HepG2 (cell line): ENCODE data around the gene CAMK2G. TPM values are rescaled to one million over a fixed set of nuclear protein-coding genes. Genes with fewer than 3 reads are reported as not detected.

Experiments used
- DNMT3B ChIP-seq: conservative IDR thresholded peaks from 2 replicates; pipeline ENCODE4 v1.6.1; 2016; ENCODE audit warnings: missing biosample characterization, control low read depth
- GTF3A ChIP-seq: sonication (generic); formaldehyde crosslinking; conservative IDR thresholded peaks from 2 replicates; pipeline ENCODE4 v1.4.0; 2020; ENCODE audit warnings: mild to moderate bottlenecking, missing genetic modification reagents
- KLF16 ChIP-seq, 2 experiments: sonication (generic) in 1 of 2; formaldehyde crosslinking in 1 of 2; IDR thresholded peaks; 2 replicates each; pipeline versions ENCODE4 v1.6.1 to v1.8.0; 2016 to 2023; ENCODE audit warnings: missing genetic modification reagents in 2 of 2, missing compliant biosample characterization in 1 of 2
- MBNL3 ChIP-seq: fragments of 250-450 bp; sonication (Bioruptor Pico); conservative IDR thresholded peaks from 2 replicates; pipeline ENCODE4 v1.8.0; 2022; ENCODE audit warnings: mild to moderate bottlenecking, inconsistent platforms
- NFIB ChIP-seq: sonication (generic); formaldehyde crosslinking; IDR thresholded peaks from 2 replicates; pipeline ENCODE4 v1.9.0; 2021; ENCODE audit warnings: missing genetic modification reagents, mild to moderate bottlenecking, borderline replicate concordance
- NR2F1 ChIP-seq, 2 experiments: fragments of 450-650 bp in 1 of 2; formaldehyde crosslinking in 1 of 2; IDR thresholded peaks; 2 replicates each; pipeline versions ENCODE4 v1.5.0 to v1.6.1; 2016 to 2020; ENCODE audit warnings: mild to moderate bottlenecking in 1 of 2, missing compliant biosample characterization in 1 of 2, missing genetic modification reagents in 1 of 2, moderate library complexity in 1 of 2
- PAWR ChIP-seq: sonication (generic); formaldehyde crosslinking; IDR thresholded peaks from 2 replicates; pipeline ENCODE4 v1.4.0; 2020; ENCODE audit warnings: missing genetic modification reagents, mild to moderate bottlenecking, borderline replicate concordance
- SPEN ChIP-seq: sonication (generic); formaldehyde crosslinking; IDR thresholded peaks from 2 replicates; pipeline ENCODE4 v1.5.1; 2020; ENCODE audit warnings: low read depth, mild to moderate bottlenecking, missing genetic modification reagents
- SRF ChIP-seq: IDR thresholded peaks from 2 replicates; pipeline ENCODE4 v1.6.1; 2011; ENCODE audit warnings: mild to moderate bottlenecking, low read depth, low read length, moderate library complexity
- THAP11 ChIP-seq: IDR thresholded peaks from 2 replicates; pipeline ENCODE4 v1.6.1; 2016; ENCODE audit warnings: missing biosample characterization, missing genetic modification reagents
- TP53 ChIP-seq: sonication (generic); formaldehyde crosslinking; conservative IDR thresholded peaks from 2 replicates; pipeline ENCODE4 v1.4.0; 2020; ENCODE audit warnings: missing genetic modification reagents
- YEATS4 ChIP-seq: sonication (generic); formaldehyde crosslinking; IDR thresholded peaks from 2 replicates; pipeline ENCODE4 v1.4.0; 2020; ENCODE audit warnings: missing genetic modification reagents, borderline replicate concordance
- ZFP1 ChIP-seq: IDR thresholded peaks from 2 replicates; pipeline ENCODE4 v1.6.1; 2016
- ZNF121 ChIP-seq: sonication (generic); formaldehyde crosslinking; IDR thresholded peaks from 2 replicates; pipeline ENCODE4 v1.5.0; 2020; ENCODE audit warnings: mild to moderate bottlenecking, missing genetic modification reagents
- ZNF343 ChIP-seq: sonication (generic); formaldehyde crosslinking; IDR thresholded peaks from 2 replicates; pipeline ENCODE4 v1.4.0; 2020; ENCODE audit warnings: mild to moderate bottlenecking, missing genetic modification reagents
- ZNF652 ChIP-seq: IDR thresholded peaks from 2 replicates; pipeline ENCODE4 v1.6.1; 2016; ENCODE audit warnings: low read depth, borderline replicate concordance
- polyA plus RNA-seq, 8 experiments: library from polyadenylated mRNA; depleted of rRNA in 3 of 8; stranded (reverse) in 7 of 8; unstranded in 1 of 8; fragments of >200 nt; fragmentation: Illumina TruSeq in 4 of 8; extraction: Trizol in 4 of 8; gene quantifications; 2 replicates each; pipeline versions ENCODE4 v1.2.1 to v1.2.3, GENCODE V29; 2011 to 2016; ENCODE audit warnings: low read depth in 4 of 8, missing spikeins in 1 of 8, mixed read lengths in 1 of 8; ENCODE audit not compliant: insufficient read depth in 1 of 8
- total RNA-seq, 5 experiments: library from RNA; depleted of rRNA; stranded (reverse); fragments of >200 nt; fragmentation: Illumina TruSeq; extraction: Trizol; gene quantifications; 2 replicates each; pipeline ENCODE4 v1.2.3, GENCODE V29; 2016; ENCODE audit warnings: low read depth in 1 of 5
- TF ChIP-seq, protein P1 (sequence below): sonication (generic); formaldehyde crosslinking; IDR thresholded peaks from 2 replicates; pipeline ENCODE4 v1.4.0; 2020; ENCODE audit warnings: missing genetic modification reagents
- TF ChIP-seq, protein P2 (sequence below): sonication (generic); formaldehyde crosslinking; IDR thresholded peaks from 2 replicates; pipeline ENCODE4 v1.4.0; 2020; ENCODE audit warnings: missing genetic modification reagents; ENCODE audit errors: not compliant biosample characterization
- TF ChIP-seq, protein P3 (sequence below): sonication (generic); formaldehyde crosslinking; IDR thresholded peaks from 2 replicates; pipeline ENCODE4 v1.4.0; 2020; ENCODE audit warnings: missing genetic modification reagents, borderline replicate concordance

Gene CAMK2G
- total and polyA plus RNA-seq, 2 of the 13 experiments (the other 11 are each of a cell fraction or from before 2014, with no cell fraction given), result 15.9 to 18.8 TPM

DNA sequence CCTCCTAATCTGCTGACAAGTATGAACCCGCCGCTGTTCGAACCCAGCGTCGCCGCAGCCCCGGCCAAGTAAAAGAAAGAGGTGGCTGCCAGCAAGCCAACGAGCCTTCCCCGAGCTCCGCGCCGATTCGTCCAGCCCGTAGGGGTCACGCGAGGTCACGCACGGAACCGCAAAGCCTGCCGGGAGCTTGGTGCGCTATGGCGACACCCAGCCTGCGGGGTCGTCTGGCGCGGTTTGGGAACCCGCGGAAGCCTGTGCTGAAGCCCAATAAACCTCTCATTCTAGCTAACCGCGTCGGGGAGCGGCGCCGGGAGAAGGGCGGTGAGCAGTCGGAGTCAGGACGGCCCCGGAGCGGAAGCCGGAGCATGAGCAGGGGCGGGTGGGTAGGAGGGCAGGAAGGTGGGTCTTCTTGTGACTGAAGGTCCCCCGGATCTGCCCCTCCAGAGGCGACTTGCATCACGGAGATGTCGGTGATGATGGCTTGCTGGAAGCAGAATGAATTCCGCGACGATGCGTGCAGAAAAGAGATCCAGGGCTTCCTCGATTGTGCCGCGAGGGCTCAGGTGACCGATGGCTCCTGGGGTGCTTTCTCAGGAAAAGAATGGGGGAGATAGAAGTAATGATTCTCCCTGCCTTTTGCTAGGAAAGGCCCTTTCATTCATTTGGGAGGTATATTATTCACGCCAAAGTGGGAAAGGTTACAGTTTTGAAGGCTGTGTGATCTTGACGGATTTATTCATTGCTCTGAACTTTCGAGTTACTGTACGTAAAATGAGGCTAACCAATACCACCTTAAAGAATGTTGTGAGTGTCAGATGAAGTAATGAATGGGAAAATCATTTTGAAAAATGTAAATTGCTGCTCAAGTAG is 92.2 kb downstream of the CAMK2G start, which contains the start of gene CHCHD1 (continued):
- TF ChIP-seq, protein P1, sequence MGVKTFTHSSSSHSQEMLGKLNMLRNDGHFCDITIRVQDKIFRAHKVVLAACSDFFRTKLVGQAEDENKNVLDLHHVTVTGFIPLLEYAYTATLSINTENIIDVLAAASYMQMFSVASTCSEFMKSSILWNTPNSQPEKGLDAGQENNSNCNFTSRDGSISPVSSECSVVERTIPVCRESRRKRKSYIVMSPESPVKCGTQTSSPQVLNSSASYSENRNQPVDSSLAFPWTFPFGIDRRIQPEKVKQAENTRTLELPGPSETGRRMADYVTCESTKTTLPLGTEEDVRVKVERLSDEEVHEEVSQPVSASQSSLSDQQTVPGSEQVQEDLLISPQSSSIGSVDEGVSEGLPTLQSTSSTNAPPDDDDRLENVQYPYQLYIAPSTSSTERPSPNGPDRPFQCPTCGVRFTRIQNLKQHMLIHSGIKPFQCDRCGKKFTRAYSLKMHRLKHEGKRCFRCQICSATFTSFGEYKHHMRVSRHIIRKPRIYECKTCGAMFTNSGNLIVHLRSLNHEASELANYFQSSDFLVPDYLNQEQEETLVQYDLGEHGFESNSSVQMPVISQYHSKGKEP (CRISPR knock-in tag), result peak; percentile 50; the same call in 1 of the 2 replicates
- TF ChIP-seq DNMT3B, result 0 out of 2 replicates have a peak, but pooled peaks have one; percentile 48
- no peak for TF ChIP-seq SRF
- TF ChIP-seq TP53, result peak; percentile 81
- peak; percentile 95 for TF ChIP-seq THAP11 (CRISPR knock-in tag)
- no peak for TF ChIP-seq ZNF652 (CRISPR knock-in tag)
- no peak for TF ChIP-seq ZNF121
- peak; percentile 39 to 52; a peak in 1 of 4 replicates for TF ChIP-seq KLF16 (CRISPR knock-in tag; IDR thresholded peaks at IDR 0.05)
- TF ChIP-seq, protein P2, sequence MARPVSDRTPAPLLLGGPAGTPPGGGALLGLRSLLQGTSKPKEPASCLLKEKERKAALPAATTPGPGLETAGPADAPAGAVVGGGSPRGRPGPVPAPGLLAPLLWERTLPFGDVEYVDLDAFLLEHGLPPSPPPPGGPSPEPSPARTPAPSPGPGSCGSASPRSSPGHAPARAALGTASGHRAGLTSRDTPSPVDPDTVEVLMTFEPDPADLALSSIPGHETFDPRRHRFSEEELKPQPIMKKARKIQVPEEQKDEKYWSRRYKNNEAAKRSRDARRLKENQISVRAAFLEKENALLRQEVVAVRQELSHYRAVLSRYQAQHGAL, result peak; percentile 69
- TF ChIP-seq YEATS4 (CRISPR knock-in tag), result peak; percentile 89
- peak; percentile 83 to 85 for TF ChIP-seq NR2F1 (CRISPR knock-in tag; IDR thresholded peaks at IDR 0.05)
- TF ChIP-seq NFIB, result no peak
- TF ChIP-seq GTF3A (CRISPR knock-in tag), result no peak
- no peak for TF ChIP-seq PAWR (CRISPR knock-in tag)
- no peak for TF ChIP-seq ZFP1 (CRISPR knock-in tag)
- TF ChIP-seq, protein P3, sequence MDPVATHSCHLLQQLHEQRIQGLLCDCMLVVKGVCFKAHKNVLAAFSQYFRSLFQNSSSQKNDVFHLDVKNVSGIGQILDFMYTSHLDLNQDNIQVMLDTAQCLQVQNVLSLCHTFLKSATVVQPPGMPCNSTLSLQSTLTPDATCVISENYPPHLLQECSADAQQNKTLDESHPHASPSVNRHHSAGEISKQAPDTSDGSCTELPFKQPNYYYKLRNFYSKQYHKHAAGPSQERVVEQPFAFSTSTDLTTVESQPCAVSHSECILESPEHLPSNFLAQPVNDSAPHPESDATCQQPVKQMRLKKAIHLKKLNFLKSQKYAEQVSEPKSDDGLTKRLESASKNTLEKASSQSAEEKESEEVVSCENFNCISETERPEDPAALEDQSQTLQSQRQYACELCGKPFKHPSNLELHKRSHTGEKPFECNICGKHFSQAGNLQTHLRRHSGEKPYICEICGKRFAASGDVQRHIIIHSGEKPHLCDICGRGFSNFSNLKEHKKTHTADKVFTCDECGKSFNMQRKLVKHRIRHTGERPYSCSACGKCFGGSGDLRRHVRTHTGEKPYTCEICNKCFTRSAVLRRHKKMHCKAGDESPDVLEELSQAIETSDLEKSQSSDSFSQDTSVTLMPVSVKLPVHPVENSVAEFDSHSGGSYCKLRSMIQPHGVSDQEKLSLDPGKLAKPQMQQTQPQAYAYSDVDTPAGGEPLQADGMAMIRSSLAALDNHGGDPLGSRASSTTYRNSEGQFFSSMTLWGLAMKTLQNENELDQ (CRISPR knock-in tag), result no peak
- peak; percentile 93 for TF ChIP-seq SPEN
- no peak for TF ChIP-seq ZNF343 (CRISPR knock-in tag)
- TF ChIP-seq MBNL3 (CRISPR knock-in tag), result no peak
